HepG2 (cell line): ENCODE results near the gene DHX57. TPM values are rescaled to one million over a fixed set of nuclear protein-coding genes. Genes with fewer than 3 reads are reported as not detected.

ENCODE experiments used
- ARID2 ChIP-seq: sonication (generic); formaldehyde crosslinking; IDR thresholded peaks from 2 replicates; pipeline ENCODE4 v1.8.1; 2022; ENCODE audit warnings: mild to moderate bottlenecking, missing genetic modification reagents, borderline replicate concordance
- CCAR2 ChIP-seq: fragments of 200-400 bp; formaldehyde crosslinking; optimal IDR thresholded peaks from 2 replicates; pipeline ENCODE3; 2018; ENCODE audit warnings: low read depth, mild to moderate bottlenecking, low read length, moderate library complexity
- KLF12 ChIP-seq: sonication (generic); formaldehyde crosslinking; IDR thresholded peaks from 2 replicates; pipeline ENCODE4 v1.4.0; 2020; ENCODE audit warnings: missing genetic modification reagents, borderline replicate concordance
- KMT2B ChIP-seq: IDR thresholded peaks from 2 replicates; pipeline ENCODE4 v1.6.1; 2016; ENCODE audit warnings: missing genetic modification reagents, missing compliant biosample characterization
- MBNL3 ChIP-seq: fragments of 250-450 bp; sonication (Bioruptor Pico); conservative IDR thresholded peaks from 2 replicates; pipeline ENCODE4 v1.8.0; 2022; ENCODE audit warnings: mild to moderate bottlenecking, inconsistent platforms
- MTF2 ChIP-seq: sonication (generic); formaldehyde crosslinking; IDR thresholded peaks from 2 replicates; pipeline ENCODE4 v1.5.0; 2020; ENCODE audit warnings: missing genetic modification reagents, borderline replicate concordance
- NFIC ChIP-seq: IDR thresholded peaks from 2 replicates; pipeline ENCODE4 v1.6.1; 2012; ENCODE audit warnings: mild to moderate bottlenecking, low read length, inconsistent platforms
- SAP130 ChIP-seq: IDR thresholded peaks from 2 replicates; pipeline ENCODE4 v1.6.1; 2016; ENCODE audit warnings: low read depth
- SATB2 ChIP-seq: sonication (generic); formaldehyde crosslinking; IDR thresholded peaks from 2 replicates; pipeline ENCODE4 v1.5.0; 2020; ENCODE audit warnings: missing genetic modification reagents
- ZBTB25 ChIP-seq: IDR thresholded peaks from 2 replicates; pipeline ENCODE4 v1.6.1; 2018; ENCODE audit warnings: missing genetic modification reagents
- ZNF101 ChIP-seq: sonication (generic); formaldehyde crosslinking; IDR thresholded peaks from 2 replicates; pipeline ENCODE4 v1.4.0; 2020; ENCODE audit warnings: mild to moderate bottlenecking, low read depth, missing genetic modification reagents, borderline replicate concordance
- ZNF143 ChIP-seq: sonication (generic); formaldehyde crosslinking; IDR thresholded peaks from 2 replicates; pipeline ENCODE4 v1.4.0; 2020; ENCODE audit warnings: missing genetic modification reagents
- ZNF3 ChIP-seq: IDR thresholded peaks from 2 replicates; pipeline ENCODE4 v1.7.0; 2017; ENCODE audit warnings: inconsistent platforms
- ZNF329 ChIP-seq: sonication (generic); formaldehyde crosslinking; IDR thresholded peaks from 2 replicates; pipeline ENCODE4 v1.9.0; 2021; ENCODE audit warnings: low read depth, mild to moderate bottlenecking, missing genetic modification reagents
- ZNF569 ChIP-seq: sonication (generic); formaldehyde crosslinking; IDR thresholded peaks from 2 replicates; pipeline ENCODE4 v1.5.0; 2020; ENCODE audit warnings: mild to moderate bottlenecking, missing genetic modification reagents, moderate library complexity, borderline replicate concordance
- ZNF703 ChIP-seq: sonication (generic); formaldehyde crosslinking; IDR thresholded peaks from 2 replicates; pipeline ENCODE4 v1.5.1; 2020; ENCODE audit warnings: missing genetic modification reagents, mild to moderate bottlenecking, moderate library complexity, borderline replicate concordance
- ZNF816 ChIP-seq: sonication (generic); formaldehyde crosslinking; IDR thresholded peaks from 2 replicates; pipeline ENCODE4 v1.8.0; 2022; ENCODE audit warnings: missing genetic modification reagents, mild to moderate bottlenecking, borderline replicate concordance
- polyA plus RNA-seq, 8 experiments: library from polyadenylated mRNA; depleted of rRNA in 3 of 8; stranded (reverse) in 7 of 8; unstranded in 1 of 8; fragments of >200 nt; fragmentation: Illumina TruSeq in 4 of 8; extraction: Trizol in 4 of 8; gene quantifications; 2 replicates each; pipeline versions ENCODE4 v1.2.1 to v1.2.3, GENCODE V29; 2011 to 2016; ENCODE audit warnings: low read depth in 4 of 8, missing spikeins in 1 of 8, mixed read lengths in 1 of 8; ENCODE audit not compliant: insufficient read depth in 1 of 8
- total RNA-seq, 5 experiments: library from RNA; depleted of rRNA; stranded (reverse); fragments of >200 nt; fragmentation: Illumina TruSeq; extraction: Trizol; gene quantifications; 2 replicates each; pipeline ENCODE4 v1.2.3, GENCODE V29; 2016; ENCODE audit warnings: low read depth in 1 of 5
- TF ChIP-seq, protein P1 (sequence below): sonication (generic); formaldehyde crosslinking; IDR thresholded peaks from 2 replicates; pipeline ENCODE4 v1.8.1; 2023; ENCODE audit warnings: missing genetic modification reagents, mild to moderate bottlenecking, borderline replicate concordance
- TF ChIP-seq, protein P2 (sequence below): sonication (generic); formaldehyde crosslinking; IDR thresholded peaks from 2 replicates; pipeline ENCODE4 v1.4.0; 2020; ENCODE audit warnings: missing genetic modification reagents, mild to moderate bottlenecking, borderline replicate concordance
- TF ChIP-seq, protein P3 (sequence below): sonication (generic); formaldehyde crosslinking; IDR thresholded peaks from 2 replicates; pipeline ENCODE4 v1.8.0; 2022; ENCODE audit warnings: low read depth, missing genetic modification reagents
- TF ChIP-seq, protein P4 (sequence below): sonication (generic); formaldehyde crosslinking; IDR thresholded peaks from 2 replicates; pipeline ENCODE4 v1.8.1; 2023; ENCODE audit warnings: mild to moderate bottlenecking, inconsistent platforms, moderate library complexity, missing genetic modification reagents, borderline replicate concordance
- TF ChIP-seq, protein P5 (sequence below): sonication (generic); formaldehyde crosslinking; IDR thresholded peaks from 2 replicates; pipeline ENCODE4 v1.8.1; 2022; ENCODE audit warnings: mild to moderate bottlenecking, missing genetic modification reagents

Gene DHX57
- total and polyA plus RNA-seq, 2 of the 13 experiments (the other 11 are each of a cell fraction or from before 2014, with no cell fraction given): 9.2 to 24.2 TPM

GRCh38 chr2:38750011-38750890 lies 125.5 kb downstream of the DHX57 start (continued):
- 0 out of 2 replicates have a peak, but pooled peaks have one; percentile 60 for TF ChIP-seq MTF2 (CRISPR knock-in tag)
- TF ChIP-seq, protein P1, sequence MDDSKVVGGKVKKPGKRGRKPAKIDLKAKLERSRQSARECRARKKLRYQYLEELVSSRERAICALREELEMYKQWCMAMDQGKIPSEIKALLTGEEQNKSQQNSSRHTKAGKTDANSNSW (CRISPR knock-in tag): no peak
- no peak for TF ChIP-seq SATB2 (CRISPR knock-in tag)
- TF ChIP-seq SAP130 (CRISPR knock-in tag): peak; percentile 45; the same call in 1 of the 2 replicates
- TF ChIP-seq KLF12: peak; percentile 15; the same call in 1 of the 2 replicates
- TF ChIP-seq ZNF703 (CRISPR knock-in tag): 0 out of 2 replicates have a peak, but pooled peaks have one; percentile 15
- 0 out of 2 replicates have a peak, but pooled peaks have one; percentile 1 for TF ChIP-seq ZNF329 (CRISPR knock-in tag)
- TF ChIP-seq, protein P2, sequence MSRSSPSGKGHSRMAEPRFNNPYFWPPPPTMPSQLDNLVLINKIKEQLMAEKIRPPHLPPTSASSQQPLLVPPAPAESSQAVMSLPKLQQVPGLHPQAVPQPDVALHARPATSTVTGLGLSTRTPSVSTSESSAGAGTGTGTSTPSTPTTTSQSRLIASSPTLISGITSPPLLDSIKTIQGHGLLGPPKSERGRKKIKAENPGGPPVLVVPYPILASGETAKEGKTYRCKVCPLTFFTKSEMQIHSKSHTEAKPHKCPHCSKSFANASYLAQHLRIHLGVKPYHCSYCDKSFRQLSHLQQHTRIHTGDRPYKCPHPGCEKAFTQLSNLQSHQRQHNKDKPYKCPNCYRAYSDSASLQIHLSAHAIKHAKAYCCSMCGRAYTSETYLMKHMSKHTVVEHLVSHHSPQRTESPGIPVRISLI (CRISPR knock-in tag): peak; percentile 73; the same call in 1 of the 2 replicates
- TF ChIP-seq ZNF569 (CRISPR knock-in tag): no peak
- TF ChIP-seq, protein P3, sequence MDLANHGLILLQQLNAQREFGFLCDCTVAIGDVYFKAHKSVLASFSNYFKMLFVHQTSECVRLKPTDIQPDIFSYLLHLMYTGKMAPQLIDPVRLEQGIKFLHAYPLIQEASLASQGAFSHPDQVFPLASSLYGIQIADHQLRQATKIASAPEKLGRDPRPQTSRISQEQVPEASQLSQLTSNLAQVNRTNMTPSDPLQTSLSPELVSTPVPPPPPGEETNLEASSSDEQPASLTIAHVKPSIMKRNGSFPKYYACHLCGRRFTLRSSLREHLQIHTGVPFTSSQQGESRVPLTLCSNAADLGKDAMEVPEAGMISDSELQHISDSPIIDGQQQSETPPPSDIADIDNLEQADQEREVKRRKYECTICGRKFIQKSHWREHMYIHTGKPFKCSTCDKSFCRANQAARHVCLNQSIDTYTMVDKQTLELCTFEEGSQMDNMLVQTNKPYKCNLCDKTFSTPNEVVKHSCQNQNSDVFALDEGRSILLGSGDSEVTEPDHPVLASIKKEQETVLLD (CRISPR knock-in tag): peak; percentile 59; the same call in 1 of the 2 replicates
- TF ChIP-seq NFIC: 0 out of 2 replicates have a peak, but pooled peaks have one; percentile 20
- TF ChIP-seq CCAR2: no peak
- peak; percentile 54; the same call in 1 of the 2 replicates for TF ChIP-seq ZNF143 (CRISPR knock-in tag)
- TF ChIP-seq ZNF816 (CRISPR knock-in tag): 0 out of 2 replicates have a peak, but pooled peaks have one; percentile 25
- TF ChIP-seq, protein P4, sequence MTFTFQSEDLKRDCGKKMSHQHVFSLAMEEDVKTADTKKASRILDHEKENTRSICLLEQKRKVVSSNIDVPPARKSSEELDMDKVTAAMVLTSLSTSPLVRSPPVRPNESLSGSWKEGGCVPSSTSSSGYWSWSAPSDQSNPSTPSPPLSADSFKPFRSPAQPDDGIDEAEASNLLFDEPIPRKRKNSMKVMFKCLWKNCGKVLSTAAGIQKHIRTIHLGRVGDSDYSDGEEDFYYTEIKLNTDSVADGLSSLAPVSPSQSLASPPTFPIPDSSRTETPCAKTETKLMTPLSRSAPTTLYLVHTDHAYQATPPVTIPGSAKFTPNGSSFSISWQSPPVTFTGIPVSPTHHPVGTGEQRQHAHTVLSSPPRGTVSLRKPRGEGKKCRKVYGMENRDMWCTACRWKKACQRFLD (CRISPR knock-in tag): no peak; the same call in 1 of the 2 replicates
- no peak for TF ChIP-seq MBNL3 (CRISPR knock-in tag)
- no peak for TF ChIP-seq ZNF3 (CRISPR knock-in tag)
- TF ChIP-seq KMT2B (CRISPR knock-in tag): no peak
- peak; percentile 43; the same call in 1 of the 2 replicates for TF ChIP-seq ZNF101
- TF ChIP-seq, protein P5, sequence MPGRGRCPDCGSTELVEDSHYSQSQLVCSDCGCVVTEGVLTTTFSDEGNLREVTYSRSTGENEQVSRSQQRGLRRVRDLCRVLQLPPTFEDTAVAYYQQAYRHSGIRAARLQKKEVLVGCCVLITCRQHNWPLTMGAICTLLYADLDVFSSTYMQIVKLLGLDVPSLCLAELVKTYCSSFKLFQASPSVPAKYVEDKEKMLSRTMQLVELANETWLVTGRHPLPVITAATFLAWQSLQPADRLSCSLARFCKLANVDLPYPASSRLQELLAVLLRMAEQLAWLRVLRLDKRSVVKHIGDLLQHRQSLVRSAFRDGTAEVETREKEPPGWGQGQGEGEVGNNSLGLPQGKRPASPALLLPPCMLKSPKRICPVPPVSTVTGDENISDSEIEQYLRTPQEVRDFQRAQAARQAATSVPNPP (CRISPR knock-in tag): 0 out of 2 replicates have a peak, but pooled peaks have one; percentile 36
- TF ChIP-seq ARID2 (CRISPR knock-in tag): 0 out of 2 replicates have a peak, but pooled peaks have one; percentile 23
- TF ChIP-seq ZBTB25 (CRISPR knock-in tag): no peak
